GM21528 (cell line): Measurements from ENCODE around the gene TNPO1.
"Not testable (repeated sequence)": the region's sequence is repeated elsewhere in the genome, so short reads cannot be mapped to it uniquely, and the experiment has no call there.

Experiments
- ATAC-seq: cut with Tn5 transposase; IDR thresholded peaks from one replicate; pipeline ENCODE4 v1.9.1; 2021; ENCODE audit warnings: mild to moderate bottlenecking, moderate library complexity; ENCODE audit not compliant: unreplicated experiment, low FRiP score

Gene TNPO1

DNA sequence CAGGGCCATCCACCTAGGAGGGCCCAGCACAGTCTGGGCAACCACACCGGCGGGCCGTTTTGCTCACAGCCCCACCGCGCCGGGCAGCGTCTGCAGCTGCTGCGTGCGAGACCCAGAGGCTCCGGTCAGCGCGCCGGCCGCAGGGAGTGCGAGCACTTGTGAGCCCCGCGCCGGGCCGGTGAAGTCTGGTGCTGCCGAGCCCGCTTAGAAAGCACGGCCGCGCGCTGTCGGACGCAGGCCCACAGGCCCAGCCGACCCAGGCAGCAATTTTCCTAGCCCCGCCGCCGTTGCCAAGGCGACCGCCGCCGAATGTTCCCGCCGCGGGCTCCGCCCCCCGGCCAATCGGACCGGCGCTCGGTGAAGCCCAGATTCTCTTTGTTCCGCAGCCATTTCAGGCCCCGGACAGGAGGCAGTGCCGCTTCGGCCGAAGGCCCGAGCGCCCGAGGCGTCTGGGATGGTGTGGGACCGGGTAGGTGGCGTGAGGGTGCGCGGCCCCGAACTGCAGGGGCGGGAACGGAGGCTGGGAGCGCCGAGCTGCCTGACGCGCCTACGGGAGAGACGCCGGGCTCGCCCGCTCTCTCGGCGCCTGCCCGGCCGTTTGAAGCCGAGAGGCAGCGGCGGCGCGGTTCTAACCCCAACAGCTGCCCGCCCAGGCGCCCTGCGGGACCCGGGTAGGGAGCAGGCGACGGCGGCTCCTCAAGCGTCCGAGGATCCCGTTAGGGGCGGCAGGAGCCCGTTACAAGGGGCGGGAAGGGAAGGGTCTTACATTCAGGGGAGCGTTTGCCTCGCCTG lies at the start of gene TNPO1:
TSS of gene TNPO1 (plus strand) at position 378 of the 792 bp plus-strand sequence. CDS start at position 455, 77 bp downstream.
- peak; percentile 87 for ATAC-seq

DNA sequence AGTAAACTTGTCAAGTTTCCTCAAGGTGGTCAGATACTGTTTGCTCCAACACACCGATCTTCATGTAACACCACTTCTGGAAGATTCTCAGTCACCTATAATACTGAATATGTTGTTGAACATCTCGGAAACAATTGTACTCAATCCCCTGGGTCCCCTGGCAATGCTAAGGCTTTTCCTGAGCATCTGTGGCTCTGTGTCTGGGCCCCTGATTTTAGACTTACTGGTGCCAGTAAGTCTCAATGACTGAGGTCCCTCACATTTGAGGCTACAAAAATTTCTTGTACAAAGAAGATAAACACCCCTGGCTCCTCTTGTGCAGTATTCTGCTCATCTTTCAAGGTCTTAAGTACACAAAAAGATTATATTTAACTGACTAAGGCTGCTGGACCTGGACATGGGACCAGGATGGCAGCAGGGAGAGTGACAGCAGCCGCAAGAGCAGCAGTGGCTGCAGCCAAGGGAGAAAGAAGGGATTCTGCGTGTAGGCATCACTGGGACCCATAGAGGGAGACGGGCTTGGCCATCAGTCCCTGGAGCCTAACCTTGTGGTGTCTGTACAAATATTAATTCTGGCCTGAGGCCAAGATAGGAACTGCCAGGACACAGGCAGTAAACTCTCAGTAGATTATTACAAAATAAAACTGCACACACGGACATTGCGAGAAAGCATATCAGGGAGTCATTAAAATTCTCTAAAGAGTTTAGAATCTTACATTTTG lies 49.0 kb upstream of the TNPO1 start:
- ATAC-seq, result no peak

DNA sequence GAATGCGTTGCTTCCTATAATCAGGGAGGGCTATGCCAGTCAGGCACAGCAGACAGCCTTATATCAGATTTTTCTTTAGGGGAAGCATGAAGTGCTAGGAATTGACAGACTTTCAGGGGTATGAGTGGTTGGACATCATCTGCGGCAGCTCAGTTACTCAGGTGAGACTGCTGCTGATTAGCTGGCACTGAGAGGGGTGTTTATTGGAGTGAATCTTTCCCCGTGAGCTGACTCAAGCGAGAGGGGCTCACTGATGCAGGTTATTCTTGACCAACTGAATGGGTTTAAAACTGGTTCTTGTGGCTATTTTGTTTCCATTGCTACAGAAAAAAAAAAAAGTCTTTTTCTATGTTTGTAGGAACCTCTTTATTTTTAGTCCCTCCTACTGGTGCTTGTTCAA lies 46.2 kb upstream of the TNPO1 start:
- ATAC-seq, result no peak

DNA sequence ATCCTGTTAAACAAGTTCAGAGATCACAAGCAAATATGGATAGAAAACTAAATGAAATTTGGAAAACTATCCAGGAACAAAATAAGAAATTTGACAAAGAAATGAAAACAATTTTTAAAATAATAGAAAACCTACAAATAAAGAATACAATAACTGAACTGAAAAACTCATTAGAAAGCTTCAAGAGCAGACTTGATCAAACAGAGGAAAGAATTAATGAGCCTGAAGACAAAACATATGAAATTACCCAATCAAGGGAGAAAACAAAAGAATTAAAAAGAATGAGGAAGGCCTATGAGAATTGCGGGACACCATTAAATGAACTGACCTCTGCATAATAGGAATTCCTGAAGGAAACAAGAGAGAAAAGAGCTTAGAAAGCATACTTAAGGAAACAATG lies 39.8 kb upstream of the TNPO1 start:
- no peak for ATAC-seq

DNA sequence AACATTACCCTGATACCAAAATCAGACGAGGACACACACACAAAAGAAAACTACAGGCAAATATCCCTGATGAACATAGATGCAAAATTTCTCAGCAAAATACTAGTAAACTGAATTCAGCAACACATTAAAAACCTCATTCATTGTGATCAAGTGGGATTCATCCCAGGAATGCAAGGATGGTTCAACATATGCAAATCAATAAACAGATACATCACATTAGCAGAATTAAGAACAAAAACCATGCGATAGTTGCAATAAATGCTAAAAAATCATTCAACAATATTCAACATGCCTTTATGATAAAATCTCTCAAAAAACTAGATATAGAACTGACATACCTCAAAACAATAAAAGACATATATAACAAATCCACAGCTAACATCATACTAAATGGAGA lies 36.9 kb upstream of the TNPO1 start:
- no peak for ATAC-seq

DNA sequence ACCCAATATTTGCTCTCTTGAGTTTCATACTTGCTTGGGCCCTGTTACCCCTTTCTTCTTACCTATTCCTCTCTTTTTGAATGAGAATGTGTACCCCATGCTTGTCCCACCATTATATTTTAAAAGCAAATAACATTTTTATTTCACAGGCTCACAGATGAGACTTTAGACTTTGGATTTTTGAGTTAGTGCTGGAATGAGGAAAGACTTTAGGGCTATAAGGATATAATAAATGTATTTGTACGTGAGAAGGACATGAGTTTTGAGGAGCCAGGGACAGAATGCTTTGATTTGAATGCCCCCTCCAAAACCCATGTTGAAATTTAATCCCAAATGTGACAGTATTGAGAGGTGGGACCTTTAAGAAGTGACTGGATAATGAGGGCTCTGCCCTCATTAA lies 33.1 kb upstream of the TNPO1 start:
- ATAC-seq, result no peak

DNA sequence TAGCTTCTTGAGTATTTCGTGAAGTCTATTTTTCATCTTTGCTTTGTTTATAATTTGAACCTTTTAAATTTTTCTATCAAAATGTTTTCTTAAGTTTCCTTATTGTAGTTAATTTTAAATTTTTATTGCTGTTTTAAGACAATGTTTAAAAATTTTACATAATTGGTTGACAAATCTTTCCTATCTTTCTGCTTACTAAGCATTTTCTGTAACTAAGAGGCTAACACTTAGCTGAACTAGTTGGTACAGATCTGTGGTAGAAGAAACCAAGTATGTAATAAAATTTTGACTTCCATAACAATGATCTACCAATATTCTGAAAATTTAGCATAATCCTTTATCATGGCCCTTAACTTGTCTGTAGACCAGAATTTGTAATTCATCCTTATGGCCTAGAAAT lies 32.3 kb upstream of the TNPO1 start:
- no peak for ATAC-seq

DNA sequence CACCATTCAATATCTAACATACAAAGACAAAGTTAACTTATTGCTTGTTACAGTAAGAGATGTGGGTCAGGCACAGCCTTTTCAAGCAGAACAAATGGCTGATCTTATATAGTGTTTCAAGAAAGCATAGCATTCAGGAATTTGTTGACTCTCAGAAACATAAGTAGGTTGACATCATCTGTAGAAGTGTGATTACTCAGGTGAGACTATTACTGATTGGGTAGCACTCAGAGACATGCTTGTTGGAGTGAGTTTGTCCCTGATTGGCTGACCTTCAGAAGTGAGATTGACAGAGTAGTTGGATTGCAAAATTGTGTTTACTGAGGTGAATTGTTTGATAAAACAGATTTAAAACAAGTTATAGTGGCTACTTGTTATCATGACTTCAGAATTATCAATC lies 30.7 kb upstream of the TNPO1 start:
- no peak for ATAC-seq

DNA sequence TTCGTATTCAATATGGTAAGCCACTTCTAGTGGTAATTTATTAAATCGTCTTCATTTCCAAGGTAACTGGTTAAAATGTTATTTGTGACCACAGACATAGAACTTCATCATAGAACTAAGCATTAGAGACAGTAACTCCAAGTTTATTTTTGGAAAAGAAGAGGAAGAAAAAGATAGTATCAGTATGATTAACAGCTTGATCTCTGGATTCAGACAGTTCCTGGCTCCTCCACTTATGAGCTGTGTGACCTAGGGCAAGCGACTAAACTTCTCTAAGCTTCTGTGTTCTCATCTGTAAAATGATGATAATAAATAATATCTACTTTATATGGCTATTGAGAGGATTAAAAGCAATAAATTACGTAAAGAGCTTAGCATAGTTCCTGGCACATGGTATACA lies 29.8 kb upstream of the TNPO1 start:
- no peak for ATAC-seq

DNA sequence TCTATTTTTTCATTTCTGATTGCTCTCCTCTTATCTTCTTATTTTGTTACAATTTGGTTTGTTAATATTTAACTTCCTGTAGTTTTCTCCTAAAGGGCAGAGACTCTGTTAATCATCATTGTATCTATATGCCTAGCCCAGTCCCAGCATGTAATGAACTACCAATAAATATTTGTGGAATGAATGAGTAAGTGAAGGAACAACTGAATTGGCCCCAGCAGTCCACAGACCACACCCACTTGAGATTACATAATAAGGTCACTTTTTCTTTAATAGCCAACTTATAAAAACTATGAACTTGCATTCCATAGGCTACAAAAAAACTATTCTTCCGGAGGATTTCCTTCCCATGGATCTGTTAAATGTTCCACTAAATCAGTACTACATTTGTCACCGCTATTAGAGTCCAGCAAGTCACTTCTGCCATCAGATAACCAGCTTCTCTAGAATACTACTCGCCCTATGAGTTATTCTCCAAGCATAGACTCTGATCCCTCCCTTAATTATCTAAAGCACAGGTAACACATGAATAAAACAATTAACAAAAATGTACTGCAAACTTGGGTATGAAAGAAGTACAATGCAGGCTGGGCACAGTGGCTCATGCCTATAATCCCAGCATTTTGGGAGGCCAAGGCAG lies 27.5 kb upstream of the TNPO1 start:
- no peak for ATAC-seq

DNA sequence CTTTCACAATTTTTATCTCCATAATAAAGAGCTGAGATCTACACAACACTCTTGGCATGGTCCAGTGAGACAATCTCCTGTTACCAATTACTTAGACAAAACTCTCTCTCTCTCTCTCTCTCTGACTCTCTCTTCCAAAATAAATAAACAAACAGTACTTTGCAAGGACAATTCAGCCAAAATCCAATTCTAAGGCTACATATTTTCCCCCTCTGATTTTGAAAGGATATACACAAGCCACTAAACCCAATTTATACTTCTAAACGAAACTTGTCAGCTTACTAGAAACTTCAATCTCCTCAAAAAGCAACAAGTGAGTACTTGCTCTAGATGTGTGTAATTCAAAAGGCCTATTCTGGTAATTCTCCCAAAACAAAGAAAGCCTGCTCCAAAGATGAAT lies 26.3 kb upstream of the TNPO1 start:
- ATAC-seq, result no peak

DNA sequence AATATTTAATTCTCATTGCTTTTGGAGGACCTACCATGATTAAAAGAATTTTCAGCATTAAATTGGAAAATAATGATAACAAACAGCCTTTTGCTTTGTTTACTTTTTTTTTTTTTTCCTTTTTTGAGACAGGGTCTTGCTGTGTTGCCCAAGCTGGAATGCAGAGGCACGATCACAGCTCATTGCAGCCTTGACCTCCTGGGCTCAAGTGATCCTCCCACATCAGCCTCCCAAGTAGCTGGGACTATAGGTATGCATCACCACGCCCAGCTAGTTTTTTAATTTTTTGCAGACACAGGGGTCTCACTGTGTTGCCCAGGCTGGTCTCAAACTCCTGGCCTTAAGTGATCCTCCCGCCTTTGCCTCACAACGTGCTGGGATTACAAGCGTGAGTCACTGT lies 23.8 kb upstream of the TNPO1 start:
- ATAC-seq, result not testable (repeated sequence)

DNA sequence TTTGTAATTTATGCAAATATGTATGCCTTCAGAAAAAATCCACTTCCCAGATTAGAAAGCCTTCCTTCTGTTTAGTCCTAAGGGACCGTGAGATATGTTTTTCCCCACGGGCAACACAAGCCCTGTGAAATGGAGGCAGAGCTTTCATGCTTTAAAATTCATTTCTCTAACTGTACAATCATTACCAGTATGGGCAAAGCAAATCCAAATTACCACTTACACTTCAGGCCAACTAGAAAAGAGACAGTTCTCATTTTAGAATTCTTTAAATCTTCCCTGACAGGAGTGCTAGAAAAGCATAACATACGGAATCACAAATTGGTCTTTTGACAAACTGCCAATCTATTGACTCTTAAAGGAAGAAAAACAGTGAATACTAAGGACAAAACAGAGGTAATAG lies 20.5 kb upstream of the TNPO1 start:
- no peak for ATAC-seq

DNA sequence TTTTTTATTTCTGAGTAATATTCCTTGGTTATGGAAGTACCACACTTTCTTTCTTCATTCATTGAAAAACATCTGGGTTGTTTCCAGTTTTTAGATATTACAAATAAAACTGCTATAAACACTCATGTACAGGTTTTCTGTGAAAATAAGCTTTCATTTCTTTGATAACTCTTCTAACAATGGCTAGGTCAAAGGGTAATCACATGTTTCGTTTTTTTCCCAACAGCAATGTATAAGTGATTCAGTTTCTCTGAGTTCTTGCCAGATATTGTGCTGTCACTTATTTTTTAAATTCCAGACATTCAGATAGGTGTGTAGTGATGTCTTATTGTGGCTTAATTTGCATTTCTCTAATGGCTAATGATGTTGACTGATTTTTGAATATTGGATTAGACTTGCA lies 16.7 kb upstream of the TNPO1 start:
- no peak for ATAC-seq

DNA sequence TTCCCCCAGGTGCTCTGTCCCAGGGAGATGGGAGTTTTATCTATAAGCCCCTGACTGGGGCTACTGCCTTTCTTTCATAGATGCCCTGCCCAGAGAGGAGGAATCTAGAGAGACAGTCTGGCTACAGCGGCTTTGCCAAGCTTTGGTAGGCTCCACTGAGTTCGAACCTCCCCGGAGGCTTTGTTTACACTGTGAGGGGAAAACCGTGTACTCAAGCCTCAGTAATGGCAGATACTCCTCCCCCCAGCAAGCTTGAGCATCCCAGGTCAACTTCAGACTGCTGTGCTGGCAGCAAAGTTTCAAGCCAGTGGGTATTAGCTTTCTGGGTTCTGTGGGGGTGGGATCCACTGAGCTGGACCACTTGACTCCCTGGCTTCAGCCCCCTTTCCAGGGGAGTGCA lies 7.8 kb upstream of the TNPO1 start:
- not testable (repeated sequence) for ATAC-seq

DNA sequence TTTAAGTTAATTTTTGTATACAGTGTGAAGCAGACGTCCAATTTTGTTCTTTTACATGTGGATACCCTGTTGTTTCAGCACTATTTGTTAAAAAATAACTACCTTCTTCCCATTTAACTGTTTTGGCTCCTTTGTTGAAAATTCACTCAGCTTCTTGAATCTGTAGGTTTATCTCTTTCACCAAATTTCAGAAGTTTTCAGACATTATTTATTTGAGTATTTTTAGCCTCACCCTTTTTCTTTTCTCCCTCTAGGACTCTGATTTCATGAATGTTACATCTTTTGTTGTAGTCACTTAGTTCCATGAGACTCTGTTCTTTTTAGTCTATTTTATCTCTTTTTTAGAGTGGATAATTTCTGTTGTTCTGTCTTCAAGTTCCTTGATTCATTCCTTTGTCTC lies 4.6 kb upstream of the TNPO1 start:
- ATAC-seq, result no peak

DNA sequence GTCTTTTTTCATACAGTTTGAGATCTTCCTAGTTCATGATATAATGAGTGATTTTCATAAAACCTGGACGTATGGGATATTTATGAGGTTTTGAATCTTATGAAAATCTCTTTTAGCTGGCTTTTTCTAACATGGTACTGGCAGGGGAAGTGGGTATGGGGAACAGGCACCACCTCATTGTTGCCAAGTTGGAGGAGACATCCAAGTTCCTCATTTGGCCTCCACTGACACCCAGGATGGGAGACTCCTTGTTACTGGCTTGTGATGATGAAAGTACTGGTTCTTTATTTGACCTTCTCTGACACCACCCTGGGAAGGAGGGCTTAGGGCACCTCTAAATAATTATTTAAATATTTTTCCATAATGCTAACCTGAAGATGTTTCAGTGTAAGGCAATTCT lies 4.0 kb upstream of the TNPO1 start:
- no peak for ATAC-seq

DNA sequence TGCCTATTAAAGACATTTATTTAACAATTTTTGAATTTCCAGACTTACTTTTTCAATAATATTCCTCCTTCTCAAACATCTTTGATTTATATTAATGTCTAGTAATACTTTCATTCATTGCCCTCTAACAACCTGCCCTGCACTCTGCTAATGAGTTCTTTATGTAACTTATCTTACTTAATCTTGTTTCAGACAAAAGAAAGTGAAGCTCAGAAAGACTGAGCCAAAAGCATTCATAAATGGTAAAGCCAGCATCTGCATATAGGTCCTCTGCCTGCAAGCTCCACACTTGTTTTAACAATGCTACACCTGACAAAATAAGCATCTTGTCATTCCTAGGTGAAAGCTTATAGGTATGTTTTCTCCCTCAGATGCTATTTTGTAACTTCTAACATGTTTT lies 2.4 kb upstream of the TNPO1 start:
- ATAC-seq, result no peak

DNA sequence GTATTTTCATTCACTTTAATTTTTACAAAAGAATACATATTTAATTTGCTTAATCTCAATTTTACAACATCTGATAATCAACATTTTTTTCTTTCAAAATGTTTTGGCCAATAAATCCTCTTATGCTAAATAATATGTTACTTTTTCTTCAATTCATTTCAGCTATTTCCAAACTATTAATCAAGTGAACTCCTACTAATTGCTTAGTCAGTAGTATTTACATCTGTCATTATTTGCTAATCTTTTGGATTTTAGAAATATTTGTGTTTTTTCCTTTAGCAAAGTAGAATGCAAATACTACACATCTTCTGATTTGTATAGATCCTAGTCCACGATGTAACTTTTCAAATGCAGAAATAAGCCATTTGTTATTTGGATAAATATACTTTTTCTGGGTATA lies 1.6 kb upstream of the TNPO1 start:
- no peak for ATAC-seq

DNA sequence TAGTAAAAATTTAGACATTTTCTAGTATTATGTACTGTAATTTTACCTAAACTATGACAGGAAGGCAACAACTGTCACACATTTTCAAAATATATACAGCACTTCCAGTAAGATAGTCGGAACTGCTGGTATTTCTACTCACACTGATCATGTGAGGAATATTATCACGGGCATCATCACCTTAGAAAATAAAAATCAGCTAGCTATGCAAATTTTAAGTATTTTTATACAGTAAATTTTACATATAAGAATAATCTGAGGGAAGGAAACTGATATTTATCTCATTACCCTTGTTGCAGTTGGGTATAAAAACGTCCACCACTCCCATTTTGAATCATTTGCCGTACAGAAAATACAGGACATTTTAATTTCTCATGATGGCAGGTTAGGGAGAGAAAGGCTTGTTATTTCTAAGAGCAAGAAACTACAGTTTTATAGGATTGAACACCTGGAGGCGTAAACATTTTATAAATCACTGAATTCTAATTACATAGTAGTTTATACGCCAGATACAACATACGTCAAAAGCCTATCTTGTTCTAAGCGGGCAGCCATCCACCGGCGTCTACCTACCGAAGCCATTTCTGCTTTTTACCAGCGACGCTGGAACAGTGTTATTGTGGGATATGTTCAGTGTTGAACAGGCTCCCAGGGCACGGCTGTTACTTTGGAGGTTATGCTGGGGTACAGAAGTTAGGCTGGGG lies 729 bp upstream of the TNPO1 start:
- peak; percentile 34 for ATAC-seq

DNA sequence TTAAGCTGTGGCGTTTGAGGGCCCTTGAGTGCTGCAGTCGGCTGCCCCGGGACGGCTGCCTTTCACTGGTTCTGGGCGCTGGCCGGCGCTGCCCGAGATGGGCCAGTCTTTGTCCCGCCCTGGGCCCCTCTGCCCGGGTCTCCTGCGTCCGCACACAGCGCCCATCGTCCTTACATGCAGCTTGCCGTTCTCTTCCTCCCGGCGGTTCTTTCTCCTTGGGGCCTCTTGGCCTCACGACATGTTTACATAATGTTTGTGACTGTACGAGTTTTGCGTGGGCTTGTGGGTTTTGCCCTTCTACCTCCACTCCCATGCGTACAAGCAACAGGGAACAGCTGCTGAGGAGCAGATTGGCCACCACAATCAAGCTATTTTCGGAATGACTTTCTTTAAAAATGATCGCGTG lies 618 bp downstream of the TNPO1 start:
- peak; percentile 50 for ATAC-seq
